ENCODE measurements around the gene CCDC30. TPM values are rescaled to one million over a fixed set of nuclear protein-coding genes. Genes with fewer than 3 reads are reported as not detected.

The CCDC30 gene
- total and polyA plus RNA-seq, 9 of the 15 experiments (the other 6 are each of a cell fraction or from before 2014, with no cell fraction given): 0.05 to 0.91 (median 0.24) TPM

GRCh38 chr1:42461196-42461595 lies 1.9 kb upstream of the CCDC30 start:
- no TSS peak for BruUV-seq (replicated peaks)
- no peaks in the 10 kb centered on the region for H3K9me3 ChIP-seq (replicated peaks; ENCODE audit: control insufficient read depth, insufficient read depth, low read depth, low read length)
- in situ Hi-C loops (cut with MboI) (no loop called here), intact Hi-C loops (cut with micrococcal nuclease) (no loop called here)
- WGBS (ENCODE audit: insufficient coverage, low coverage, missing lambda C conversion rate): no CpG with 5 or more reads among the region's 2 CpGs
- peaks cover 10% of the 10 kb centered on the region; the same call in 2 of the 3 replicates for H3K79me2 ChIP-seq (ENCODE audit: control insufficient read depth, insufficient read depth, low read length)
- DNase-seq (ENCODE audit: extremely low read depth in 1 of 4, low spot score in 3 of 4) (no peak), ATAC-seq (no peak), FAIRE-seq (no peak)
- no peak overlapping the region for H3K27ac ChIP-seq (ENCODE audit: extremely low read depth, low read depth, low read length)
- no peak overlapping the region for H2AFZ ChIP-seq (ENCODE audit: low read depth, low read length)
- H3K4me1 ChIP-seq (replicated peaks in 1 of 2; ENCODE audit: control insufficient read depth in 2 of 2, insufficient read depth in 2 of 2, low read length in 2 of 2): peaks cover 0 to 11% of the 10 kb centered on the region in 2 experiments; a peak in 3 of 5 replicates
- H3K4me3 ChIP-seq: no peak overlapping the region
- H3K9me1 ChIP-seq (ENCODE audit: control insufficient read depth, insufficient read depth, low read length): no peaks in the 10 kb centered on the region
- no peak overlapping the region for H3K4me2 ChIP-seq (ENCODE audit: insufficient read depth, low read length)
- no peak overlapping the region for H3K9ac ChIP-seq (ENCODE audit: insufficient read depth in 1 of 2, low read depth in 2 of 2, low read length in 2 of 2)
- CTCF ChIA-PET (ENCODE audit: low intra/inter-chr PET ratio): no interaction called here
- peaks cover 0 to 10% of the 10 kb centered on the region in 2 experiments; a peak in 1 of 5 replicates for H3K27me3 ChIP-seq (ENCODE audit: control insufficient read depth in 2 of 2, insufficient read depth in 2 of 2, low read length in 2 of 2)
- peaks cover 15% of the 10 kb centered on the region; the same call in 1 of the 3 replicates for H3K36me3 ChIP-seq (ENCODE audit: control insufficient read depth, insufficient read depth, low read length)
- no peaks in the 10 kb centered on the region for H4K20me1 ChIP-seq (replicated peaks; ENCODE audit: control insufficient read depth, insufficient read depth, low read length)
- POLR2A ChIA-PET: no interaction called here
- TF ChIP-seq ADNP (tag; IDR thresholded peaks at IDR 0.05) (no peak), GATAD2B (IDR thresholded peaks at IDR 0.05; ENCODE audit: borderline replicate concordance) (no peak), MEF2D (tag; conservative IDR thresholded peaks at IDR 0.05; ENCODE audit: low read depth) (no peak), ASH1L (IDR thresholded peaks at IDR 0.05; ENCODE audit: borderline replicate concordance, low read depth, partially characterized antibody) (no peak), POLR2B (IDR thresholded peaks at IDR 0.05; ENCODE audit: low read depth, partially characterized antibody) (no peak)

- no peaks in the 10 kb centered on the region for H3K9me3 ChIP-seq (replicated peaks; ENCODE audit: control insufficient read depth, insufficient read depth, low read depth, low read length)
- in situ Hi-C loops (cut with MboI): no loop called here
- H3K79me2 ChIP-seq (ENCODE audit: control insufficient read depth, insufficient read depth, low read length): no peaks in the 10 kb centered on the region
- H3K4me1 ChIP-seq (replicated peaks in 1 of 2; ENCODE audit: control insufficient read depth in 2 of 2, insufficient read depth in 2 of 2, low read length in 2 of 2): no peaks in the 10 kb centered on the region
- no peak overlapping the region for H3K4me2 ChIP-seq (ENCODE audit: insufficient read depth, low read length)
- H3K36me3 ChIP-seq (ENCODE audit: control insufficient read depth, insufficient read depth, low read length): peaks cover 3% of the 10 kb centered on the region; the same call in 1 of the 3 replicates
- H3K27ac ChIP-seq (ENCODE audit: extremely low read depth, low read depth, low read length): no peak overlapping the region
- CTCF ChIA-PET (ENCODE audit: low intra/inter-chr PET ratio): no interaction called here
- no peak overlapping the region for H3K4me3 ChIP-seq
- H4K20me1 ChIP-seq (replicated peaks; ENCODE audit: control insufficient read depth, insufficient read depth, low read length): no peaks in the 10 kb centered on the region; the same call in 1 of the 2 replicates
- H3K9ac ChIP-seq (ENCODE audit: insufficient read depth in 1 of 2, low read depth in 2 of 2, low read length in 2 of 2): no peak overlapping the region
- intact Hi-C loops (cut with micrococcal nuclease): no loop called here
- 46% methylated on average over 3 of the region's 3 CpGs for WGBS (ENCODE audit: insufficient coverage, low coverage, missing lambda C conversion rate)
- DNase-seq (ENCODE audit: extremely low read depth in 1 of 4, low spot score in 3 of 4): no peak
- ATAC-seq: no peak
- no peak overlapping the region for H2AFZ ChIP-seq (ENCODE audit: low read depth, low read length)
- BruUV-seq (replicated peaks): no TSS peak
- peaks cover 5 to 10% of the 10 kb centered on the region in 2 experiments; a peak in 2 of 5 replicates for H3K27me3 ChIP-seq (ENCODE audit: control insufficient read depth in 2 of 2, insufficient read depth in 2 of 2, low read length in 2 of 2)
- no peaks in the 10 kb centered on the region for H3K9me1 ChIP-seq (ENCODE audit: control insufficient read depth, insufficient read depth, low read length)
- POLR2A ChIA-PET: no interaction called here
- FAIRE-seq: no peak
- no peak for TF ChIP-seq YY1 (IDR thresholded peaks at IDR 0.05; ENCODE audit: borderline replicate concordance in 1 of 3, control insufficient read depth in 1 of 3, extremely low read depth in 1 of 3, insufficient read depth in 3 of 3, insufficient read length in 1 of 3, insufficient replicate concordance in 2 of 3, low read depth in 1 of 3, low read length in 2 of 3)
- TF ChIP-seq NFE2L1 (tag; IDR thresholded peaks at IDR 0.05; ENCODE audit: borderline replicate concordance, low read depth): no peak
- no peak for TF ChIP-seq RBBP5 (IDR thresholded peaks at IDR 0.05; ENCODE audit: borderline replicate concordance, insufficient read depth, low read length, poor library complexity, severe bottlenecking)
- TF ChIP-seq POLR2B (IDR thresholded peaks at IDR 0.05; ENCODE audit: low read depth, partially characterized antibody): no peak
- no peak for TF ChIP-seq SPI1 (IDR thresholded peaks at IDR 0.05; ENCODE audit: borderline replicate concordance, low read depth, low read length)
Observed at GRCh38 chr1:42463921-42464320, 835 bp downstream of the CCDC30 start.
